K562 (cell line): ENCODE data around the gene TFB2M. TPM values are rescaled to one million over a fixed set of nuclear protein-coding genes. Genes with fewer than 3 reads are reported as not detected.

Source experiments
- BCOR ChIP-seq: fragments of 450-650 bp; IDR thresholded peaks from 2 replicates; pipeline ENCODE4 v1.6.1; 2016
- COPS2 ChIP-seq: fragments of 450-650 bp; conservative IDR thresholded peaks from 2 replicates; pipeline ENCODE4 v1.6.1; 2016; ENCODE audit warnings: mild to moderate bottlenecking, moderate library complexity
- CSDE1 ChIP-seq, 2 experiments: fragments of 450-650 bp; IDR thresholded peaks; 2 replicates each; pipeline ENCODE4 v1.6.1; 2016; ENCODE audit warnings: mild to moderate bottlenecking in 1 of 2
- E2F3 ChIP-seq: fragments of 250-450 bp; sonication (Bioruptor Pico); IDR thresholded peaks from 2 replicates; pipeline ENCODE4 v1.4.0; 2020; ENCODE audit warnings: mild to moderate bottlenecking
- LCOR ChIP-seq: sonication (generic); formaldehyde crosslinking; IDR thresholded peaks from 2 replicates; pipeline ENCODE4 v1.8.0; 2022; ENCODE audit warnings: mild to moderate bottlenecking, missing genetic modification reagents
- MCM3 ChIP-seq: fragments of 450-650 bp; IDR thresholded peaks from 2 replicates; pipeline ENCODE4 v1.6.1; 2016
- NEUROD1 ChIP-seq: fragments of 150-350 bp; IDR thresholded peaks from 2 replicates; pipeline ENCODE4 v1.6.1; 2014; ENCODE audit warnings: borderline replicate concordance, low read length, low read depth; ENCODE audit not compliant: partially characterized antibody
- RCOR1 ChIP-seq, 2 experiments: IDR thresholded peaks; 2 replicates each; pipeline ENCODE4 v1.6.1; 2012; ENCODE audit warnings: low read depth in 2 of 2, low read length in 2 of 2, borderline replicate concordance in 1 of 2, improper control_type of control experiment in 1 of 2
- REST ChIP-seq, 2 experiments: fragments of 450-650 bp; formaldehyde crosslinking in 1 of 2; IDR thresholded peaks; 2 replicates each; pipeline versions ENCODE4 v1.4.0 to v1.6.1; 2014 to 2020; ENCODE audit warnings: mild to moderate bottlenecking in 2 of 2, borderline replicate concordance in 1 of 2, low read depth in 1 of 2
- RNF2 ChIP-seq: sonication (generic); IDR thresholded peaks from 2 replicates; pipeline ENCODE4 v1.6.1; 2016
- TOE1 ChIP-seq, 2 experiments: fragments of 450-650 bp in 1 of 2; sonication (generic) in 1 of 2; formaldehyde crosslinking in 1 of 2; IDR thresholded peaks; 2 replicates each; pipeline versions ENCODE4 v1.7.1 to v1.8.0; 2016 to 2022; ENCODE audit warnings: borderline replicate concordance in 2 of 2, mild to moderate bottlenecking in 2 of 2, antibody characterized with exemption in 1 of 2, inconsistent platforms in 1 of 2, low read depth in 1 of 2, missing genetic modification reagents in 1 of 2, moderate library complexity in 1 of 2
- TRIM24 ChIP-seq, 2 experiments: fragments of 450-650 bp; IDR thresholded peaks; 2 replicates each; pipeline ENCODE4 v1.6.1; 2016
- ZNF239 ChIP-seq: fragments of 250-450 bp; sonication (Bioruptor Pico); IDR thresholded peaks from 2 replicates; pipeline ENCODE4 v1.4.0; 2020; ENCODE audit warnings: mild to moderate bottlenecking
- ZNF277 ChIP-seq: fragments of 250-450 bp; sonication (Bioruptor Pico); IDR thresholded peaks from 2 replicates; pipeline ENCODE4 v1.8.0; 2022; ENCODE audit warnings: inconsistent platforms, mild to moderate bottlenecking, moderate library complexity, borderline replicate concordance
- ZNF384 ChIP-seq: IDR thresholded peaks from 2 replicates; pipeline ENCODE4 v1.6.1; 2012; ENCODE audit warnings: low read depth, low read length, improper control_type of control experiment
- ZNF655 ChIP-seq: fragments of 250-450 bp; sonication (Bioruptor Pico); IDR thresholded peaks from 2 replicates; pipeline ENCODE4 v1.5.0; 2021
- polyA plus RNA-seq, 8 experiments: library from polyadenylated mRNA; depleted of rRNA in 4 of 8; stranded (reverse) in 5 of 8; unstranded in 3 of 8; fragments of >200 nt; fragmentation: Nextera tagmentation in 2 of 8; fragmentation: Illumina TruSeq in 1 of 8; extraction: Ambion mirVana in 2 of 8; extraction: Trizol in 1 of 8; gene quantifications; 2 replicates each; pipeline versions ENCODE4 v1.2.1 to v1.2.3, GENCODE V29; 2011 to 2014; ENCODE audit warnings: inconsistent platforms in 1 of 8, missing spikeins in 1 of 8
- total RNA-seq, 7 experiments: library from RNA; depleted of rRNA in 6 of 7; stranded (reverse); fragments of >200 nt in 6 of 7; fragmentation: Illumina TruSeq in 2 of 7; extraction: Trizol in 2 of 7; gene quantifications; 2 replicates each; pipeline versions ENCODE4 v1.2.1 to v1.2.3, GENCODE V29; 2011 to 2021; ENCODE audit warnings: low replicate concordance in 1 of 7
- TF ChIP-seq, protein P1 (sequence below): fragments of 450-650 bp; IDR thresholded peaks from one replicate; pipeline ENCODE4 v1.6.1; 2018; ENCODE audit warnings: mild to moderate bottlenecking, moderate library complexity; ENCODE audit not compliant: partially characterized antibody

TFB2M gene
- total and polyA plus RNA-seq, 9 of the 15 experiments (the other 6 are each of a cell fraction or from before 2014, with no cell fraction given): 55.1 to 162 (median 70.6) TPM

- TF ChIP-seq ZNF655 (CRISPR knock-in tag) (no peak), E2F3 (CRISPR knock-in tag) (peak; percentile 29; the same call in 1 of the 2 replicates), REST (IDR thresholded peaks at IDR 0.05; ENCODE audit: borderline replicate concordance) (no peak), REST (CRISPR knock-in tag; IDR thresholded peaks at IDR 0.05; ENCODE audit: low read depth) (no peak), CSDE1 (IDR thresholded peaks at IDR 0.05) (no peak), ZNF277 (no peak), RNF2 (no peak), TRIM24 (IDR thresholded peaks at IDR 0.05) (no peak), MCM3 (no peak), BCOR (no peak), ZNF239 (CRISPR knock-in tag) (0 out of 2 replicates have a peak, but pooled peaks have one; percentile 16), COPS2 (no peak), LCOR (CRISPR knock-in tag) (no peak), RCOR1 (IDR thresholded peaks at IDR 0.05; ENCODE audit: borderline replicate concordance in 1 of 2, low read depth in 2 of 2, low read length in 2 of 2) (no peak), TOE1 (IDR thresholded peaks at IDR 0.05; ENCODE audit: borderline replicate concordance) (no peak), TOE1 (CRISPR knock-in tag; IDR thresholded peaks at IDR 0.05; ENCODE audit: borderline replicate concordance, low read depth) (no peak), NEUROD1 (no peak), ZNF384 (no peak)
- TF ChIP-seq, protein P1, sequence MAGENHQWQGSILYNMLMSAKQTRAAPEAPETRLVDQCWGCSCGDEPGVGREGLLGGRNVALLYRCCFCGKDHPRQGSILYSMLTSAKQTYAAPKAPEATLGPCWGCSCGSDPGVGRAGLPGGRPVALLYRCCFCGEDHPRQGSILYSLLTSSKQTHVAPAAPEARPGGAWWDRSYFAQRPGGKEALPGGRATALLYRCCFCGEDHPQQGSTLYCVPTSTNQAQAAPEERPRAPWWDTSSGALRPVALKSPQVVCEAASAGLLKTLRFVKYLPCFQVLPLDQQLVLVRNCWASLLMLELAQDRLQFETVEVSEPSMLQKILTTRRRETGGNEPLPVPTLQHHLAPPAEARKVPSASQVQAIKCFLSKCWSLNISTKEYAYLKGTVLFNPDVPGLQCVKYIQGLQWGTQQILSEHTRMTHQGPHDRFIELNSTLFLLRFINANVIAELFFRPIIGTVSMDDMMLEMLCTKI: no peak
These were observed 322 bp downstream of the TFB2M start (continued) for GRCh38 chr1:246565751-246566127.
